Testis (tissue), 2 donors: ENCODE results near the gene RAB36.

Source experiments
- CTCF ChIP-seq, 3 experiments: fragments of 450-650 bp in 2 of 3; fragments of 200-600 bp in 1 of 3; sonication (generic) in 1 of 3; IDR thresholded peaks; one replicate each; pipeline ENCODE4 v1.5.1; 2016 to 2019; ENCODE audit warnings: antibody characterized with exemption in 3 of 3, mild to moderate bottlenecking in 2 of 3, moderate library complexity in 1 of 3
- POLR2A ChIP-seq: fragments of 450-650 bp; IDR thresholded peaks from one replicate; pipeline ENCODE4 v1.6.1; 2017; ENCODE audit warnings: antibody characterized with exemption, mild to moderate bottlenecking, moderate library complexity

- TF ChIP-seq CTCF (IDR thresholded peaks at IDR 0.05), result no peak
- TF ChIP-seq POLR2A, result no peak
These were observed 31.4 kb downstream of the RAB36 start for GRCh38 chr22:23176645-23177027.
